AG09309 (cell line): ENCODE measurements around the gene DHX36.

Experiments
- DNase-seq: peaks from one replicate; pipeline ENCODE4 v3.0.0-alpha.2; 2010; ENCODE audit warnings: low read depth
- H3K4me3 ChIP-seq: 2 replicates; pipeline ENCODE4 v1.5.1; 2011; ENCODE audit warnings: mild to moderate bottlenecking, low read depth, low read length, moderate library complexity; ENCODE audit not compliant: control insufficient read depth
- TF ChIP-seq, protein P1 (sequence below): IDR thresholded peaks from 2 replicates; pipeline ENCODE4 v1.5.1; 2011; ENCODE audit warnings: mild to moderate bottlenecking, low read depth, low read length, inconsistent platforms; ENCODE audit not compliant: insufficient read depth, control insufficient read depth; ENCODE audit errors: missing control alignments

The DHX36 gene

DNA sequence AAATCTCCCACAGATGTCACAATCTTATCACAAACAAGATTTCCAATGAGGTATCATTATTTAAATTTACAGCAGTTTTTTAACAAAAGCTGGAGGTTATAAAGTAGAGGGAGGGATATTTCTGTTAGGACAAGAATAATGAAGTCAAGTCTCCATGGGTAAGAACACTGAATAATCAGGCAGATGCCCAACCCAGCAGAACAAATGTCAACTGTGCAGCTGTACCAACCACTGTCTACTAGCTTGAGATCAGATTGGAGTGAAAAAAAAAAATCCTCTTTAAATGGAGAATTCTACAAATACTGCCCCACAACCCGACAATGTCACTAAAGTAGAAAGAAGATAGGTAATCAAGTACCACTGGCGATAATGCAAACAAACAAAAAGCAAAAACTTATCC is 30.3 kb downstream of the DHX36 start:
- no peak for DNase-seq
- TF ChIP-seq, protein P1, sequence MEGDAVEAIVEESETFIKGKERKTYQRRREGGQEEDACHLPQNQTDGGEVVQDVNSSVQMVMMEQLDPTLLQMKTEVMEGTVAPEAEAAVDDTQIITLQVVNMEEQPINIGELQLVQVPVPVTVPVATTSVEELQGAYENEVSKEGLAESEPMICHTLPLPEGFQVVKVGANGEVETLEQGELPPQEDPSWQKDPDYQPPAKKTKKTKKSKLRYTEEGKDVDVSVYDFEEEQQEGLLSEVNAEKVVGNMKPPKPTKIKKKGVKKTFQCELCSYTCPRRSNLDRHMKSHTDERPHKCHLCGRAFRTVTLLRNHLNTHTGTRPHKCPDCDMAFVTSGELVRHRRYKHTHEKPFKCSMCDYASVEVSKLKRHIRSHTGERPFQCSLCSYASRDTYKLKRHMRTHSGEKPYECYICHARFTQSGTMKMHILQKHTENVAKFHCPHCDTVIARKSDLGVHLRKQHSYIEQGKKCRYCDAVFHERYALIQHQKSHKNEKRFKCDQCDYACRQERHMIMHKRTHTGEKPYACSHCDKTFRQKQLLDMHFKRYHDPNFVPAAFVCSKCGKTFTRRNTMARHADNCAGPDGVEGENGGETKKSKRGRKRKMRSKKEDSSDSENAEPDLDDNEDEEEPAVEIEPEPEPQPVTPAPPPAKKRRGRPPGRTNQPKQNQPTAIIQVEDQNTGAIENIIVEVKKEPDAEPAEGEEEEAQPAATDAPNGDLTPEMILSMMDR, result no peak
- no peak overlapping the region for H3K4me3 ChIP-seq

DNA sequence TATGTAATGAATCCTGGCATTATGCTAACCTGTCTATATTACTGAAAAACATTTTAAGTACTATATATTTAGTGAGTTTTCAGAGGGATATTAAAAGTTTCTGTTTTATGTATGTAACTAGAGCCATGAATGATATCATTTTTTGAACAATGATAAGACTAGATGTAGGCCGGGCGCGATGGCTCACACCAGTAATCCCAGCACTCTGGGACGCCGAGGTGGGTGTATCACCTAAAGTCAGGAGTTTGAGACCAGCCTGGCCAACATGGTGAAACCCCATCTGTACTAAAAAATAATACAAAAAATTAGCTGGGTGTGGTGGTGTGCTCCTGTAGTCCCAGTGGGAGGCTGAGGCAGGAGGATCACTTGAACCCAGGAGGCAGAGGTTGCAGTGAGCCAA is 34.1 kb downstream of the DHX36 start:
- no peak overlapping the region for H3K4me3 ChIP-seq
- TF ChIP-seq, protein P1, result no peak
- no peak for DNase-seq

DNA sequence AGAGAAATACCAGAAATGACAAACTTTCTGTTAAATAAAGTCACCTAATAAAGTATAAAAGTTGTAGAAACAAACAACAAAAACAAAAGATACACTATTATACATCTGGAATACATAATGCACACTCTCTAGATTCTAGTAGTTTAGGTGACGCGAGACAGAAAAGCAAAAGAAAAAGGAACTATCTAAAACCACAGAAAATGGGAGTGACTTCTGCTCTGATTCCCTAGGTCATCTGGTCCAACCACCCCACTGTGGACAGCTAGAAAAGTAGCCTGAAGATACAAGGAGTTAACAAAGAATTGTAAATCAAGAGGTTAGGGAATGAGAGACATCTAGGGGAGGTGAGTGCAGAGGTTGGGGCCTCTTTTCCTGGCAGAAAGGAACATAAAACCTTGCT is 39.1 kb downstream of the DHX36 start:
- DNase-seq, result no peak
- no peak overlapping the region for H3K4me3 ChIP-seq
- TF ChIP-seq, protein P1, result no peak

DNA sequence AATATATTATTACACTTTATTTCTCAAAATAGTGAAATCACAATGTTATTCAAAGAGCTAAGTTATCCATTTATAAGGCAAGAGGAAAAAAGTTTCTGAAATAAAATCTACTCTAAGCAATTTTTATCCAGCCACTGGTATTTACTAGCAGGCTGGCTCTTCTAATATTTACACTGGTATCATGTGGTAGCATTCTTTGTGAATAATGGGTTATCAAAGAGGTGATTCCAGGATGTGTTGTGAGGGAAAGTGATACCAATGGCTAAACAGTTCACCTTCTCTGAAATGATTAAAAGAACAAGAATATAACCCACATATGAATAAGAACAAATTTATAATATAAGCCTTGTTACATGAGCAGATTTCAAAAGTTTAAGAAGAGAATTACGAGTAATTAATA is 44.1 kb downstream of the DHX36 start:
- TF ChIP-seq, protein P1, result no peak
- H3K4me3 ChIP-seq, result no peak overlapping the region
- no peak for DNase-seq

DNA sequence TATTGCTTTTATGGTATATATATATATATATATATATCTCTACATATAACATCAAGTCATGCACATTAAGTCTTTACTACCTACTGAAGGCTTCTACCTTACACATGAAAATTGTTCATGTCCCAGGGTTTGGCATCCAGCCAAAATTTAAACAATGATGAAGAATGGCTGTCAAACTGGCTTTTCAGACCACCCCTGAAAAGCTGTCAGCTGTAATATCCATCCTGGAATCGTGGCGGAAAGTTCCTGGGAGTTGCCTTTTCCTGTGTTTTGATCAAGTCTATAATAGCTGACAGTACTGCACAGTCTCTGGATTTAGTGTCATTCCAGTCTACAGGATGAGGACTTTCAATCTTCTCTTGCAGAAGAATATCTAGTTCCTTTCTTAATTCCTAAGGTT is 48.3 kb downstream of the DHX36 start:
- no peak overlapping the region for H3K4me3 ChIP-seq
- no peak for DNase-seq
- TF ChIP-seq, protein P1, result no peak

DNA sequence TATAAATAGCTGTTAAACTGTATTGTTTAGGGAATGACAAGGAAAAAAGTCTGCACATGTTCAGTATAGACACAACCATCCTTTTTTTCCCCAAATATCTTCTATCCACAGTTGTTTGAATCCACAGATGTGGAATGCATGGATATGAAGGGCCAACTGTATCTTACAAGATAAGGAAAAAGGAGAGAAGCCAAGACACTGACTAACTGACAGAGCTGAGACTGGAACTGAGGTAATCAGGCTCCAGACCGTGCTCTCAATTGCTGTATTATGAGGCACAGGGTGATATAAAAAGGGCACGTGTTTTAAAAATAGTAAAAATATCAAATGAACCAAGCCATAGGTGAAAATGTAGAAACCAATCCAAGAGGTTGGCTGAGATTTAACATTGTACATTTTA is 49.0 kb downstream of the DHX36 start:
- TF ChIP-seq, protein P1, result no peak
- no peak overlapping the region for H3K4me3 ChIP-seq
- no peak for DNase-seq

DNA sequence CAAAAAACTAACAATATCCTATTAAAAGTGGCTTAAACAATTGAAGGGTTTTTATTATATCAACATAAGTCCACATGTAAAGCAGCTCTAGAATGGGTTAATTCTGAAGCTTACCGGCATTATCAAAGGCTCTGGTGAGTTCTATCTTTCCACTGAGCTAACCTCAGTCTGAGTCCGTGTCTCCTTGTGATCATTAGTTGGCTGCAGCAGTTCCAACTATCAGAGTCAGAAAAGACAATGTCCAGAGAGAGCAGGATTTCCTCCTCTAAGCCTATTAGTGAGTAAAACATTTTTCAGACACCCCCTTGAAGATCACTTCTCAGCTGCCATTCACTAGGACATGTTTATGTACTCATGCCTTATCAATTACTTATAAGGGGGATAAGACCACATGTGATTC is 49.9 kb downstream of the DHX36 start:
- TF ChIP-seq, protein P1, result no peak
- no peak overlapping the region for H3K4me3 ChIP-seq
- no peak for DNase-seq
